Activated CD4-positive, alpha-beta memory T cell treated with anti-CD3 and anti-CD28 coated beads for 36 hours (primary cell): Measurements from ENCODE around the gene PLCL2. TPM values are rescaled to one million over a fixed set of nuclear protein-coding genes. Genes with fewer than 3 reads are reported as not detected.
A peak's percentile ranks its signal among the peaks of the same experiment; 100 is the strongest.

ENCODE experiments used
- CTCF ChIA-PET: fragments of 350-600 bp; sonication (Branson Sonifier 250); formaldehyde crosslinking; loops from one replicate; lab custom pipeline; 2021; ENCODE audit warnings: antibody characterized with exemption, inconsistent platforms; lab: Charles Lee
- POLR2A ChIA-PET: fragments of 350-600 bp; sonication (Branson Sonifier 250); formaldehyde crosslinking; loops from one replicate; lab custom pipeline; 2021; ENCODE audit warnings: antibody characterized with exemption; lab: Charles Lee
- DNase-seq: peaks from one replicate; pipeline ENCODE4 v3.0.0-alpha.2; 2020
- H3K27ac Mint-ChIP-seq: one replicate; pipeline ENCODE4 v1.8.0; 2021; ENCODE audit warnings: mixed read lengths
- H3K27me3 Mint-ChIP-seq: one replicate; pipeline ENCODE4 v1.8.0; 2021; ENCODE audit warnings: mixed read lengths
- H3K36me3 Mint-ChIP-seq: one replicate; pipeline ENCODE4 v1.8.0; 2021; ENCODE audit warnings: mixed read lengths
- H3K4me1 Mint-ChIP-seq: one replicate; pipeline ENCODE4 v1.8.0; 2021; ENCODE audit warnings: low read depth, mixed read lengths
- H3K4me3 Mint-ChIP-seq: one replicate; pipeline ENCODE4 v1.8.0; 2021; ENCODE audit warnings: mild to moderate bottlenecking, mixed read lengths
- H3K9me3 Mint-ChIP-seq: one replicate; pipeline ENCODE4 v1.8.0; 2021; ENCODE audit warnings: mixed read lengths
- intact Hi-C: fragments of 100-400 bp; cut with micrococcal nuclease; formaldehyde crosslinking; loops from one replicate; pipeline ENCODE4 v1.15.1; 2023
- total RNA-seq, 2 experiments: library from RNA; stranded (reverse); gene quantifications; one replicate each; pipeline ENCODE4 v1.2.3, GENCODE V29; 2021

The PLCL2 gene
- total RNA-seq, 2 experiments from 2014 or later: 16.7 to 17.1 TPM

GRCh38 chr3:16999871-17000270 is 115.1 kb downstream of the PLCL2 start:
- Mint-ChIP-seq H3K27me3 (no peaks in the 10 kb centered on the region), H3K27ac (no peak overlapping the region), H3K4me1 (peaks cover 73% of the 10 kb centered on the region), H3K9me3 (peaks cover 21% of the 10 kb centered on the region), H3K4me3 (no peak overlapping the region), H3K36me3 (peaks cover 10% of the 10 kb centered on the region)
- intact Hi-C loops: no loop called here
- ChIA-PET CTCF (no interaction called here), POLR2A (no interaction called here)
- no peak for DNase-seq

- DNase-seq: no peak
- Mint-ChIP-seq H3K27ac (no peak overlapping the region), H3K4me1 (peaks cover 70% of the 10 kb centered on the region), H3K9me3 (peaks cover 21% of the 10 kb centered on the region), H3K4me3 (no peak overlapping the region), H3K27me3 (no peaks in the 10 kb centered on the region), H3K36me3 (peaks cover 10% of the 10 kb centered on the region)
- intact Hi-C loops: no loop called here
- CTCF ChIA-PET: no interaction called here
- POLR2A ChIA-PET: no interaction called here
These were observed 118.7 kb downstream of the PLCL2 start for GRCh38 chr3:17003457-17003856.

GRCh38 chr3:17006132-17006852 is 121.5 kb downstream of the PLCL2 start:
- peaks cover 11% of the 10 kb centered on the region for H3K9me3 Mint-ChIP-seq
- peaks cover 16% of the 10 kb centered on the region for H3K36me3 Mint-ChIP-seq
- H3K4me3 Mint-ChIP-seq: no peak overlapping the region
- H3K4me1 Mint-ChIP-seq: peaks cover 54% of the 10 kb centered on the region
- DNase-seq: no peak
- ChIA-PET CTCF (interaction anchor here (1.2 kb wide), 1 partner anchor 17 kb away, joined by 3 read pairs; no protein-coding TSS in a partner anchor), POLR2A (no interaction called here)
- intact Hi-C loops: no loop called here
- H3K27me3 Mint-ChIP-seq: no peaks in the 10 kb centered on the region
- H3K27ac Mint-ChIP-seq: no peak overlapping the region

- CTCF ChIA-PET: no interaction called here
- Mint-ChIP-seq H3K36me3 (peaks cover 10% of the 10 kb centered on the region), H3K4me3 (no peak overlapping the region), H3K27me3 (no peaks in the 10 kb centered on the region), H3K27ac (no peak overlapping the region), H3K9me3 (peaks cover 2% of the 10 kb centered on the region), H3K4me1 (peaks cover 49% of the 10 kb centered on the region)
- no peak for DNase-seq
- intact Hi-C loops: no loop called here
- POLR2A ChIA-PET: no interaction called here
These were observed 122.5 kb downstream of the PLCL2 start for GRCh38 chr3:17007284-17007683.

GRCh38 chr3:17009826-17010225 is 125.1 kb downstream of the PLCL2 start:
- no peak overlapping the region for H3K27ac Mint-ChIP-seq
- CTCF ChIA-PET: no interaction called here

GRCh38 chr3:17011728-17012338 is 127.1 kb downstream of the PLCL2 start:
- peaks cover 24% of the 10 kb centered on the region for H3K4me1 Mint-ChIP-seq
- CTCF ChIA-PET: no interaction called here
- peaks cover 21% of the 10 kb centered on the region for H3K36me3 Mint-ChIP-seq
- POLR2A ChIA-PET: no interaction called here
- no peak for DNase-seq
- H3K9me3 Mint-ChIP-seq: no peaks in the 10 kb centered on the region
- intact Hi-C loops: no loop called here
- H3K27ac Mint-ChIP-seq: no peak overlapping the region
- H3K27me3 Mint-ChIP-seq: no peaks in the 10 kb centered on the region
- no peak overlapping the region for H3K4me3 Mint-ChIP-seq

More at GRCh38 chr3:17009826-17010225, 125.1 kb downstream of the PLCL2 start:
- peaks cover 9% of the 10 kb centered on the region for H3K36me3 Mint-ChIP-seq
- no peaks in the 10 kb centered on the region for H3K9me3 Mint-ChIP-seq
- intact Hi-C loops: no loop called here
- DNase-seq: no peak
- no peaks in the 10 kb centered on the region for H3K27me3 Mint-ChIP-seq
- peaks cover 42% of the 10 kb centered on the region for H3K4me1 Mint-ChIP-seq
- POLR2A ChIA-PET: no interaction called here
- no peak overlapping the region for H3K4me3 Mint-ChIP-seq

- CTCF ChIA-PET: interaction anchor here (1.2 kb wide), 1 partner anchor 129 kb away, joined by 4 read pairs; no protein-coding TSS in a partner anchor
- Mint-ChIP-seq H3K36me3 (peaks cover 21% of the 10 kb centered on the region), H3K27me3 (no peaks in the 10 kb centered on the region), H3K9me3 (no peaks in the 10 kb centered on the region), H3K27ac (no peak overlapping the region), H3K4me1 (peaks cover 18% of the 10 kb centered on the region), H3K4me3 (no peak overlapping the region)
- POLR2A ChIA-PET: no interaction called here
- DNase-seq: no peak
- intact Hi-C loops: no loop called here
These were observed 128.3 kb downstream of the PLCL2 start for GRCh38 chr3:17013050-17013449.

- POLR2A ChIA-PET: no interaction called here
- CTCF ChIA-PET: interaction anchor here (1.2 kb wide), 1 partner anchor 130 kb away, joined by 4 read pairs; no protein-coding TSS in a partner anchor
- Mint-ChIP-seq H3K36me3 (peaks cover 21% of the 10 kb centered on the region), H3K4me3 (no peak overlapping the region), H3K9me3 (no peaks in the 10 kb centered on the region), H3K27ac (no peak overlapping the region), H3K27me3 (no peaks in the 10 kb centered on the region), H3K4me1 (peaks cover 18% of the 10 kb centered on the region)
- no peak for DNase-seq
- intact Hi-C loops: no loop called here
These were observed 128.8 kb downstream of the PLCL2 start for GRCh38 chr3:17013571-17013970.

GRCh38 chr3:17014284-17014683 is 129.5 kb downstream of the PLCL2 start:
- no peak overlapping the region for H3K4me3 Mint-ChIP-seq
- POLR2A ChIA-PET: no interaction called here
- H3K9me3 Mint-ChIP-seq: no peaks in the 10 kb centered on the region
- H3K36me3 Mint-ChIP-seq: peaks cover 21% of the 10 kb centered on the region
- no peaks in the 10 kb centered on the region for H3K27me3 Mint-ChIP-seq
- intact Hi-C loops: no loop called here
- peaks cover 18% of the 10 kb centered on the region for H3K4me1 Mint-ChIP-seq
- DNase-seq: no peak
- no peak overlapping the region for H3K27ac Mint-ChIP-seq
- CTCF ChIA-PET: interaction anchor here (0.6 to 1.2 kb wide), 2 partner anchors 34 to 130 kb away, joined by 3 to 4 read pairs; no protein-coding TSS in a partner anchor

- intact Hi-C loops: no loop called here
- POLR2A ChIA-PET: no interaction called here
- H3K36me3 Mint-ChIP-seq: peaks cover 18% of the 10 kb centered on the region
These were observed 130.0 kb downstream of the PLCL2 start for GRCh38 chr3:17014709-17015108.

GRCh38 chr3:17021614-17022013 is 136.9 kb downstream of the PLCL2 start:
- no peak overlapping the region for H3K4me3 Mint-ChIP-seq
- H3K4me1 Mint-ChIP-seq: peaks cover 67% of the 10 kb centered on the region

More at GRCh38 chr3:17014709-17015108, 130.0 kb downstream of the PLCL2 start:
- DNase-seq: no peak
- Mint-ChIP-seq H3K27me3 (no peaks in the 10 kb centered on the region), H3K27ac (no peak overlapping the region), H3K4me3 (no peak overlapping the region), H3K4me1 (peaks cover 18% of the 10 kb centered on the region), H3K9me3 (no peaks in the 10 kb centered on the region)
- CTCF ChIA-PET: interaction anchor here (0.6 kb wide), 1 partner anchor 34 kb away, joined by 3 read pairs; no protein-coding TSS in a partner anchor

GRCh38 chr3:17023006-17023664 is 138.4 kb downstream of the PLCL2 start:
- H3K4me3 Mint-ChIP-seq: peak overlapping the region; percentile 52
- H3K9me3 Mint-ChIP-seq: no peaks in the 10 kb centered on the region
- ChIA-PET POLR2A (interaction anchor here (1.0 kb wide), 1 partner anchor 106 kb away, joined by 3 read pairs; no protein-coding TSS in a partner anchor), CTCF (interaction anchor here (1.0 to 4.8 kb wide), 2 partner anchors 17 to 139 kb away, joined by 3 to 20 read pairs; partner anchors contain the start of gene PLCL2)
- peak overlapping the region; percentile 87 for H3K27ac Mint-ChIP-seq
- intact Hi-C loops: loop anchor here (1.0 to 10.0 kb wide), 4 partner anchors 128 to 722 kb away; partner anchors contain the start of gene TBC1D5
- H3K36me3 Mint-ChIP-seq: peaks cover 2% of the 10 kb centered on the region
- no peaks in the 10 kb centered on the region for H3K27me3 Mint-ChIP-seq
- DNase-seq: peak; percentile 72
- peaks cover 73% of the 10 kb centered on the region for H3K4me1 Mint-ChIP-seq

More at GRCh38 chr3:17021614-17022013, 136.9 kb downstream of the PLCL2 start:
- ChIA-PET POLR2A (interaction anchor here (0.7 kb wide), 1 partner anchor 28 kb away, joined by 3 read pairs; no protein-coding TSS in a partner anchor), CTCF (no interaction called here)
- intact Hi-C loops: loop anchor here (2.0 to 10.0 kb wide), 3 partner anchors 133 to 723 kb away; partner anchors contain the start of gene TBC1D5
- Mint-ChIP-seq H3K9me3 (no peaks in the 10 kb centered on the region), H3K27ac (peak overlapping the region; percentile 39), H3K36me3 (peaks cover 5% of the 10 kb centered on the region), H3K27me3 (no peaks in the 10 kb centered on the region)
- DNase-seq: no peak
